ENCODE measurements around the gene MVP. TPM values are rescaled to one million over a fixed set of nuclear protein-coding genes. Genes with fewer than 3 reads are reported as not detected.

Gene MVP
- total RNA-seq, 1 donor from 2014 or later, result 177 TPM

DNA sequence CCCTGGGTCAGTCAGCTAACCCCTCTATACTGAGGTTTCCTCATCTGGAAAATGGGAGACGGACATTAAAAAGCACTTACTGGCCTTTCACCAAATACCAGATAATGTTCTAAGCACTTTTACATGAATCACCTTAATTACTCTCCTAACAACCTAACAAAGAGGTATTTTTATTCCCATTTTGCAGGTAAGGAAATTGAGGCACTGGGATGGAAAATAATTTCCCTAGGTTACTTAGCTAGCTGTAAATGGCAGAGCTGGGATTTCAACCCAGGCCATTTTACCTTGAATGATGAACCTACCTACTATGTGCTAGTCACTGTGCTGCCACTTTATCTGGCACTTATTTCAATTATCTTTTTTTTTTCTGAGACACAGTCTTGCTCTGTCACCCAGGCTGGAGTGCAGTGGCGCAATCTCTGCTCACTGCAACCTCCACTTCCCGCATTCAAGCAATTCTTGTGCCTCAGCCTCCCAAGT, 26.0 kb upstream of the MVP start:
- ChIA-PET POLR2A (interaction anchor here (1.0 kb wide), 1 partner anchor 10 kb away, joined by 9 read pairs; no protein-coding TSS in a partner anchor), CTCF (interaction anchor here (1.2 kb wide), 1 partner anchor 10 kb away, joined by 3 read pairs; no protein-coding TSS in a partner anchor)
- no peaks in the 10 kb centered on the region for H3K27me3 Mint-ChIP-seq
- peaks cover 28% of the 10 kb centered on the region for H3K4me1 Mint-ChIP-seq
- no peak for DNase-seq
- TF ChIP-seq, protein P1, sequence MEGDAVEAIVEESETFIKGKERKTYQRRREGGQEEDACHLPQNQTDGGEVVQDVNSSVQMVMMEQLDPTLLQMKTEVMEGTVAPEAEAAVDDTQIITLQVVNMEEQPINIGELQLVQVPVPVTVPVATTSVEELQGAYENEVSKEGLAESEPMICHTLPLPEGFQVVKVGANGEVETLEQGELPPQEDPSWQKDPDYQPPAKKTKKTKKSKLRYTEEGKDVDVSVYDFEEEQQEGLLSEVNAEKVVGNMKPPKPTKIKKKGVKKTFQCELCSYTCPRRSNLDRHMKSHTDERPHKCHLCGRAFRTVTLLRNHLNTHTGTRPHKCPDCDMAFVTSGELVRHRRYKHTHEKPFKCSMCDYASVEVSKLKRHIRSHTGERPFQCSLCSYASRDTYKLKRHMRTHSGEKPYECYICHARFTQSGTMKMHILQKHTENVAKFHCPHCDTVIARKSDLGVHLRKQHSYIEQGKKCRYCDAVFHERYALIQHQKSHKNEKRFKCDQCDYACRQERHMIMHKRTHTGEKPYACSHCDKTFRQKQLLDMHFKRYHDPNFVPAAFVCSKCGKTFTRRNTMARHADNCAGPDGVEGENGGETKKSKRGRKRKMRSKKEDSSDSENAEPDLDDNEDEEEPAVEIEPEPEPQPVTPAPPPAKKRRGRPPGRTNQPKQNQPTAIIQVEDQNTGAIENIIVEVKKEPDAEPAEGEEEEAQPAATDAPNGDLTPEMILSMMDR (IDR thresholded peaks at IDR 0.05), result no peak
- H3K27ac Mint-ChIP-seq, result no peak overlapping the region
- ATAC-seq (ENCODE audit: low read depth), result no peak
- H3K4me3 Mint-ChIP-seq, result no peak overlapping the region
- no peaks in the 10 kb centered on the region for H3K9me3 Mint-ChIP-seq
- peaks cover 32% of the 10 kb centered on the region for H3K36me3 Mint-ChIP-seq (ENCODE audit: low read depth)
- intact Hi-C loops (cut with micrococcal nuclease), result loop anchor here (5.0 kb wide), 1 partner anchor 62 kb away; no protein-coding TSS in a partner anchor

DNA sequence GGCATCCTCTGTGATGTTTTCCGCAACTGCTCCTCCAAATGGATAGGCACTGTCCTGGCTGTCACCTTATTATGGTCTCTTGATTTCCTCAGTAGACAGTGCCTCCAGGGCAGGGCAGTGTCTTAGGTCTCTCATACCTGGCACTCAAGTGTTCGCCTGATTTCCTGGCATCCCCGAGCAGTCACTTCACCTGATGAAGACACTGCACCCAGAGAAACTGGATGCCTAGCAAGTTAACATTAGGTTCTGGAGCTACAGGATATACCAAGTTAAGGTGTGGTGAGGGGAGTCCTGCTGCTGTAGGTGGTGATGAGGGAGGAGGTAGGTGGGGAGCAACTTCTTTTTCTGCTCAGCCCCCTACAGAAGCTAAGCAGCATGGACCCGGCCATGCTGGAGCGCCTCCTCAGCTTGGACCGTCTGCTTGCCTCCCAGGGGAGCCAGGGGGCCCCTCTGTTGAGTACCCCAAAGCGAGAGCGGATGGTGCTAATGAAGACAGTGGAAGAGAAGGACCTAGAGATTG, 17.8 kb upstream of the MVP start:
- CTCF ChIA-PET, result interaction anchor here (0.6 kb wide), 1 partner anchor 12 kb away, joined by 3 read pairs; the partner anchor contains the start of gene KIF22
- Mint-ChIP-seq H3K4me3 (no peak overlapping the region), H3K9me3 (no peaks in the 10 kb centered on the region), H3K4me1 (peaks cover 19% of the 10 kb centered on the region), H3K36me3 (ENCODE audit: low read depth) (peaks cover 38% of the 10 kb centered on the region), H3K27ac (peak overlapping the region; percentile 56), H3K27me3 (no peaks in the 10 kb centered on the region)
- ATAC-seq (ENCODE audit: low read depth), result no peak
- intact Hi-C loops (cut with micrococcal nuclease), result no loop called here
- TF ChIP-seq, protein P1 (IDR thresholded peaks at IDR 0.05), result no peak
- POLR2A ChIA-PET, result interaction anchor here (0.8 to 6.1 kb wide), 3 partner anchors 12 to 20 kb away, joined by 3 to 58 read pairs (median 4); partner anchors contain the start of gene KIF22
- no peak for DNase-seq

DNA sequence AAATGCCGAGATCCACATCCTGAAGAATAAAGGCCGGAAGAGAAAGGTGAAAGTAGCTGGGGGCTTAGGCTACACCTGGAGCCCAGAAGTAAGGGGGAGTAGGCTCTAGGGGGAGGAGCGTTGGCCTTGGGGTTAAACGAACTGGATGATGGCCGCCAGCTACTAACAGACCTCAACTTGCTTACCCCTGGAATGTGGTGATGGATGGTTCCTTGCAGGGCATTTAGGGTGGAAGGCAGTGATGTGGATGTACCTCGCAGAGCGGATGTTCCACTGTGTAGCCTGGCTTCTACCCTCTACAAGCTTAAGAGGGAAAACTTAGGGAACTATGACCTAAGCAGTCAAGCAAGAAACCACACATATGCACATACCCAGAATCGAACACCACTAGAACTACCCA, 16.2 kb upstream of the MVP start:
- peaks cover 35% of the 10 kb centered on the region for H3K4me1 Mint-ChIP-seq
- POLR2A ChIA-PET, result interaction anchor here (0.6 to 6.1 kb wide), 22 partner anchors 10 to 379 kb away, joined by 3 to 58 read pairs (median 4); partner anchors contain the start of genes ALDOA, CORO1A, KIF22 and MVP
- H3K9me3 Mint-ChIP-seq, result no peaks in the 10 kb centered on the region
- ATAC-seq (ENCODE audit: low read depth) (no peak), DNase-seq (no peak)
- TF ChIP-seq, protein P1 (IDR thresholded peaks at IDR 0.05), result no peak
- H3K36me3 Mint-ChIP-seq (ENCODE audit: low read depth), result peaks cover 35% of the 10 kb centered on the region
- H3K4me3 Mint-ChIP-seq, result peak overlapping the region; percentile 100
- intact Hi-C loops (cut with micrococcal nuclease), result no loop called here
- no peaks in the 10 kb centered on the region for H3K27me3 Mint-ChIP-seq
- CTCF ChIA-PET, result interaction anchor here (0.8 to 1.0 kb wide), 4 partner anchors 10 to 104 kb away, joined by 3 to 5 read pairs (median 5); partner anchors contain the start of gene KIF22
- peak overlapping the region; percentile 100 for H3K27ac Mint-ChIP-seq

DNA sequence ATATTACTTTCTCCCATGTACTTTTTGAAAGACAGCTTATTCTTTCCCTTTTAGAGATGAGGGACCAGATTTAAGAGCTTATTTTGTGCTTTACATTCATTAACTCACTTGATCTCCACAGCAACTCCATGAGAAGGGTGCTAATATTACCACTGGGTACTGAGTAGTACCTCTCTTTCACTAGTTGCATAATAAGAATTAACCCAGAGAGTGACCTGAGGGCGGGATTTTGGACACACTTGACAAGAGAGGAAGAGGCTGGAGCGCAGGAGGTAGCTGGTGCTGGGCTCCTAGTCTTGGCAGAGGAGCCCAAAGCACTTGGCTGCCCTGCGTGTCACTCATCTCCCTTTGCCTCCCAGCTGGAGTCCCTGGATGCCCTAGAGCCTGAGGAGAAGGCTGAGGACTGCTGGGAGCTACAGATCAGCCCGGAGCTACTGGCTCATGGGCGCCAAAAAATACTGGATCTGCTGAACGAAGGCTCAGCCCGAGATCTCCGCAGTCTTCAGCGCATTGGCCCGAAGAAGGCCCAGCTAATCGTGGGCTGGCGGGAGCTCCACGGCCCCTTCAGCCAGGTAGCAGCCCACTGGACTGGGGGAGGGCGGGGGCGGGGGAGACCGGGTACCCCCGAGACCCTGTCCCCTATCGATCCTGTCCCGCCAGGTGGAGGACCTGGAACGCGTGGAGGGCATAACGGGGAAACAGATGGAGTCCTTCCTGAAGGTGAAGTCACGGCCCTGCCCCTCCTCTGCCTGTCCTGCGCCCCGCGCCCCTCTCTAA, 15.6 kb upstream of the MVP start:
- no peak for ATAC-seq (ENCODE audit: low read depth)
- ChIA-PET CTCF (interaction anchor here (0.8 to 1.0 kb wide), 4 partner anchors 11 to 105 kb away, joined by 3 to 5 read pairs (median 5); partner anchors contain the start of gene KIF22), POLR2A (interaction anchor here (0.5 to 6.1 kb wide), 22 partner anchors 10 to 379 kb away, joined by 3 to 58 read pairs (median 4); partner anchors contain the start of genes ALDOA, CORO1A, KIF22 and MVP)
- Mint-ChIP-seq H3K27me3 (no peaks in the 10 kb centered on the region), H3K36me3 (ENCODE audit: low read depth) (peaks cover 31% of the 10 kb centered on the region), H3K9me3 (no peaks in the 10 kb centered on the region), H3K27ac (peak overlapping the region; percentile 100), H3K4me3 (peak overlapping the region; percentile 100), H3K4me1 (peaks cover 37% of the 10 kb centered on the region)
- no peak for DNase-seq
- intact Hi-C loops (cut with micrococcal nuclease), result no loop called here
- TF ChIP-seq, protein P1 (IDR thresholded peaks at IDR 0.05), result no peak
